ENCODE data around the gene SRCIN1. TPM values are rescaled to one million over a fixed set of nuclear protein-coding genes. Genes with fewer than 3 reads are reported as not detected.
A peak's percentile ranks its signal among the peaks of the same experiment; 100 is the strongest.

SRCIN1 gene
- total RNA-seq, 1 donor from 2014 or later, result 6.6 TPM

DNA sequence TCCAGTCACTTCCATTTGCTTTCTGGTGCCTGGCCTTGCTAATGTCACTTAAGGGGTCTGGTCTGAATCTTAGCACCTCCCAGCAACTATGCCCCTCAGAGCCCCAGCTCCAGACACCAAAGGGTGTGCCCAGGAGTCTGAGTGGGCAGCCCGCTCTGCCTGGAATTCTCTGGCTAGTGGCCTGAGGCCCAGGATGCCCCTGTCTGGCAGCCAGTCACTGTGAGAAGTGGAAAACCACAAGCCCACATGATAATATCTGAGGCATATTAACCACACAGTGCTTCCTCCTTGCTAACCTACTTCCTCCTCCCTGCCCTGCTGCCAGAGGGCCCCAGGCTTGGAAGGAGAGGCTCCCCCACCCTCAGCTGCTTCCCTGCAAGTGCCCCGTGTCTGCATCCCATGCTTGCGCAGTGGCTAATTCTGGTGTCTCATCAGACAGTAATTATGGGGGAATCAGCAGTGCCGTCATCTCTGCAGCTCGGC is 14.0 kb downstream of the SRCIN1 start:
- Histone ChIP-seq H3K9me3 (no peaks in the 10 kb centered on the region), H3K4me3 (no peak overlapping the region), H3K4me1 (peaks cover 14% of the 10 kb centered on the region), H3K27me3 (ENCODE audit: low read depth) (peaks cover 79% of the 10 kb centered on the region), H3K27ac (no peak overlapping the region), H3K36me3 (no peaks in the 10 kb centered on the region)
- TF ChIP-seq, protein P1, sequence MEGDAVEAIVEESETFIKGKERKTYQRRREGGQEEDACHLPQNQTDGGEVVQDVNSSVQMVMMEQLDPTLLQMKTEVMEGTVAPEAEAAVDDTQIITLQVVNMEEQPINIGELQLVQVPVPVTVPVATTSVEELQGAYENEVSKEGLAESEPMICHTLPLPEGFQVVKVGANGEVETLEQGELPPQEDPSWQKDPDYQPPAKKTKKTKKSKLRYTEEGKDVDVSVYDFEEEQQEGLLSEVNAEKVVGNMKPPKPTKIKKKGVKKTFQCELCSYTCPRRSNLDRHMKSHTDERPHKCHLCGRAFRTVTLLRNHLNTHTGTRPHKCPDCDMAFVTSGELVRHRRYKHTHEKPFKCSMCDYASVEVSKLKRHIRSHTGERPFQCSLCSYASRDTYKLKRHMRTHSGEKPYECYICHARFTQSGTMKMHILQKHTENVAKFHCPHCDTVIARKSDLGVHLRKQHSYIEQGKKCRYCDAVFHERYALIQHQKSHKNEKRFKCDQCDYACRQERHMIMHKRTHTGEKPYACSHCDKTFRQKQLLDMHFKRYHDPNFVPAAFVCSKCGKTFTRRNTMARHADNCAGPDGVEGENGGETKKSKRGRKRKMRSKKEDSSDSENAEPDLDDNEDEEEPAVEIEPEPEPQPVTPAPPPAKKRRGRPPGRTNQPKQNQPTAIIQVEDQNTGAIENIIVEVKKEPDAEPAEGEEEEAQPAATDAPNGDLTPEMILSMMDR (IDR thresholded peaks at IDR 0.05), result no peak
- peak; percentile 74 to 81 for ATAC-seq
- peak; percentile 65 for DNase-seq
- intact Hi-C loops (cut with DNase I), result no loop called here

DNA sequence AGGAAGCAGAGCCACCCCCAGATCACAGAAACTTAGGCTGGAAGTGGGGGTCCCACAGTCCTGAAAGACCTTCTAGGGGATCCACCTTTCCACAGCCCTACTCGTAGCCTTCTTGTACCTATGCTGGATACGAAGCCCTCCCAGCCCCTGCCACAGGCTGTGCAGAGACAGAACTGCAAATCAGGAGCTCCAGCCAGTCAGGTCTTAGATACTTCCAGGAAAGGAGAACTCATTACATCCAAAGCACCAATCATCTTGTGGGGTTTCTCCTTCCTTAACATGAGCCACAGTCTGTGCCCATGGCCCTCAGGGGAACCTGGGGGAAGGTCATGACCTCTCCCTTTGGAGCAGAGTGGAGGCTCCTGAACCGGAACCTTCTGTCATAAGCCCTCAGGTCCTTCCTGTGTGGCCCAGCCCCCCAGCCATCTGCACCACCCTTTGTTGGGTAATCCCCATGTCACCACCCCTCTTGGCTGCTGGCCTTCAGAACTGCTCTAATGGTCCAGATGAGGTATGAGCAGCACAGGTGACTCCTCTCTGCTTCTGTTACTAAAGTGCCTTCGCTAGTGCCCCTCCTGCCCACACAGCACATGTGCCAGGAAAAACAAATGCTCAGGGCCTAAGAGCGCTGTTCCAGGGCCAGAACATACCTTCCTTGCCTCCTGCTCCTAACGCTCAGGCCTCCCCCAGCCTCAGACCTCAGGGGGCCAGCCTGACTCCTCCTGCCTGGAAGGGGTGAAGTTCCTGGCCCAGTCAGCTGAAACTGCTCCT is 14.6 kb downstream of the SRCIN1 start:
- Histone ChIP-seq H3K27ac (no peak overlapping the region), H3K36me3 (no peaks in the 10 kb centered on the region), H3K27me3 (ENCODE audit: low read depth) (peaks cover 79% of the 10 kb centered on the region), H3K9me3 (no peaks in the 10 kb centered on the region), H3K4me3 (no peak overlapping the region), H3K4me1 (peaks cover 14% of the 10 kb centered on the region)
- peak; percentile 72 for DNase-seq
- TF ChIP-seq, protein P1 (IDR thresholded peaks at IDR 0.05), result no peak
- intact Hi-C loops (cut with DNase I), result no loop called here
- peak; percentile 71 to 76 for ATAC-seq

DNA sequence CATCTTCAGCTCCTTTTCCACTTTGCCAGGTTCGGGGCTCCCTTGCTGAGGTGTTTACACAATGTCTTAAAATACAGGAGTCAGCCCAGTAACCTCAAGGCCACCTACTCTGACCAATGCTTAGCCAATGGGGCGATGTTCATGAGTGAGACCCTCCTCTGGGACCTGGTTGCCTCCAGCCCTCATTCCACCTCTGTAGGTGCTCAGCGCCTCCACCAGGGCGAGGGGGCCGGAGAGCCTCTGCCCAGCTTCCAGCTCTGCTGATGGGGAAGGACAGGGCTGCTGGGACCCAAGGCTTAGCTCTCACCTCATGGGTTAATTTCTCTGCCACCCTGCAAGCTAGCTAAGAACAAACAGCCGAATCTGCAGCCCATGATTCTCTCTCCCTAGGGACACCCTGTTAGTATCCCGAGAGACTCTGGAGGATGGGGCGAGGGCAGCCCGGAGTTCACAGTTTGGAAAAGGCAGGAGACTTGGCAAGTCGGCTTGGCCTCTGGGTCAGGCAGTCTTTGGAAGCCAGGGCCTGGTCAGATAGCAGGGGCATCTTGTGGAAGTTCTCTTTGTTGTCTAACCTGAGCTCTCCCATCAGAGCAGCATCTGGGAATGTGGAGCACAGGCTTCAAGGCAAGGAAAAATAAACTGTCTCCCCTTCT is 16.2 kb downstream of the SRCIN1 start:
- no peak for ATAC-seq
- Histone ChIP-seq H3K9me3 (no peaks in the 10 kb centered on the region), H3K4me1 (peaks cover 17% of the 10 kb centered on the region), H3K27me3 (ENCODE audit: low read depth) (peaks cover 78% of the 10 kb centered on the region), H3K4me3 (no peak overlapping the region), H3K27ac (no peak overlapping the region), H3K36me3 (no peaks in the 10 kb centered on the region)
- DNase-seq, result no peak
- TF ChIP-seq, protein P1 (IDR thresholded peaks at IDR 0.05), result no peak
- intact Hi-C loops (cut with DNase I), result no loop called here

DNA sequence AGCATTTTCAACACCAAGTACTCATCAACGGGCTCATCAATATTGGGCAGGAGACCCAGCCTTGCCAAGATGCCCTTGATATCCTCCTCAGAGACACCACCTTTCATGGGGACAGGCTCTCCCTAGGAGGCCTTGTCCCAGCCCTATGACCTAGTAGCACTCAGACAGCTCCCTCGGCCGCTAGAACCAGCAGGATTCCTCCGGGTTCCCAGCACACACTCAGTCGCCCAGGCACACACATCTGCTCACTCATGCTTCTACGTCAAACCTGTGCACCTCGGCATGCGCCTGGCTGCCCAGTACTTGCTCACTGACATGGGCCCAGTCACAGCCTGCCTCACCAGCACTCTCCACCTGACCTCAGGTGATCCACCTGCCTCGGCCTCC is 17.0 kb downstream of the SRCIN1 start:
- Histone ChIP-seq H3K36me3 (no peaks in the 10 kb centered on the region), H3K27me3 (ENCODE audit: low read depth) (peaks cover 77% of the 10 kb centered on the region), H3K4me3 (no peak overlapping the region), H3K9me3 (no peaks in the 10 kb centered on the region), H3K4me1 (peaks cover 23% of the 10 kb centered on the region), H3K27ac (no peak overlapping the region)
- ATAC-seq, result no peak
- TF ChIP-seq, protein P1 (IDR thresholded peaks at IDR 0.05), result no peak
- intact Hi-C loops (cut with DNase I), result no loop called here
- no peak for DNase-seq

DNA sequence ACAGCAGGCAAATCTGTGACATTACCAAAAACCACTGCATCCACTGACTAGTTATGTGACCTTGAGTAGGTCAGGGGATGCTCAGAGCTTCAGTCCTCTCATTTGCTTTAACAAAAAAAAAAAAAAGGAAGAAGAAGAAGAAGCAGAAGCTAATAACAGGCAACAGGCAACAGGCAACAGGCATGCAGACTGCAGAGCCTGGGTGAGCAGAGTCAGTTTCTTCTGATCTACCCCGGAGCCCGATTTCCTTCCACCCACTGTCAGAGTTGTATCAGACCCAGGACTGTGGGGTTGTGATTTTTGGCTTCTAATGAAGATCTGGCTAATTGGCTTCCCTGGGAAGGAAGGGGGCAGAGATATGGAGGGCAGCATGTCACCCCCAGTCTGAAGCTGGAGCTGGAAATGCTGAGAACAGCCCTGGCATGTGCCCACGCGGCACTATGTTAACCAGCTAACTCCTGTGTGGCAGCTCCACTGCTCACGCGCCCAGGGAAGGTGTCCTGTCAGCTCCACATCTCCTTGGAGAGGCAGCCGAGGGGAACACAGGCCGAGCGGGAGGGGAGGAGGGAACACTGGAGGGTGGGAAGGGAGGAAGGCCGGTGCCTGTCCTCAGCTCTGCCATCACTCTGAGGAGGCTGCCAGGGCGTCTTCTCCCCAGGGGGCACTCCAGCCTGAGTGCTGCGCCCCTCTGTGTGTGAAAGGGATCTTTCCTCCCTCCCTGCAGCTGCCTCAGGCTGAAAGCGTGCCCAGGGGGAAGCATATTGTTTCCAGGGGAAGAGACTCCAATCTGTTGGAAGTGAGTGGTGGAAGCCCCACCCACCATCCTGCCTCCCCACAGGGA is 17.6 kb downstream of the SRCIN1 start:
- Histone ChIP-seq H3K4me1 (peaks cover 23% of the 10 kb centered on the region), H3K9me3 (no peaks in the 10 kb centered on the region), H3K27me3 (ENCODE audit: low read depth) (peaks cover 73% of the 10 kb centered on the region), H3K27ac (no peak overlapping the region), H3K4me3 (no peak overlapping the region), H3K36me3 (no peaks in the 10 kb centered on the region)
- intact Hi-C loops (cut with DNase I), result no loop called here
- ATAC-seq (no peak), DNase-seq (no peak)
- TF ChIP-seq, protein P1 (IDR thresholded peaks at IDR 0.05), result no peak
